Right lobe of liver (tissue), 6 donors: ENCODE measurements around the gene ATXN2. TPM values are rescaled to one million over a fixed set of nuclear protein-coding genes. Genes with fewer than 3 reads are reported as not detected.

Source experiments
- ATAC-seq, 4 donors: fragments of 200-7000 bp; cut with Tn5 transposase; one replicate each; pipeline ENCODE4 v1.9.1; 2020; ENCODE audit warnings: mild to moderate bottlenecking in 4 of 4, moderate library complexity in 4 of 4
- DNase-seq, 3 donors: peaks; one replicate each; pipeline ENCODE4 v3.0.0-alpha.2; 2020
- H3K27ac ChIP-seq, 3 donors: fragments of 200-600 bp; one replicate each; pipeline ENCODE4 v1.8.0; 2022
- H3K27me3 ChIP-seq, 2 donors: fragments of 200-600 bp; one replicate each; pipeline ENCODE4 v1.8.0; 2022
- H3K36me3 ChIP-seq, 4 donors: fragments of 200-600 bp; sonication (generic) in 1 of 4; one replicate each; pipeline versions ENCODE4 v1.5.1 to v1.8.0; 2017 to 2022; ENCODE audit warnings: control low read depth in 1 of 4
- H3K4me1 ChIP-seq, 4 donors: fragments of 200-600 bp; sonication (generic) in 1 of 4; one replicate each; pipeline versions ENCODE4 v1.5.1 to v1.8.0; 2017 to 2022; ENCODE audit warnings: control low read depth in 1 of 4
- H3K4me3 ChIP-seq, 3 donors: fragments of 200-600 bp; one replicate each; pipeline ENCODE4 v1.8.0; 2022
- H3K9me3 ChIP-seq, 4 donors: fragments of 200-600 bp; sonication (generic) in 1 of 4; one replicate each; pipeline versions ENCODE4 v1.5.1 to v1.8.0; 2017 to 2022; ENCODE audit warnings: control low read depth in 1 of 4
- CTCF ChIP-seq, 4 donors: fragments of 200-600 bp in 3 of 4; fragments of 450-650 bp in 1 of 4; IDR thresholded peaks; one replicate each; pipeline versions ENCODE4 v1.5.1 to v1.8.0; 2016 to 2022; ENCODE audit warnings: antibody characterized with exemption in 4 of 4, mild to moderate bottlenecking in 2 of 4
- POLR2A ChIP-seq: fragments of 450-650 bp; IDR thresholded peaks from one replicate; pipeline ENCODE4 v1.6.1; 2017; ENCODE audit warnings: antibody characterized with exemption, mild to moderate bottlenecking
- WGBS: methylation state at CpG from one replicate; pipeline ENCODE4 v1.1.6; 2018; ENCODE audit warnings: low coverage, low lambda C conversion rate; ENCODE audit not compliant: insufficient coverage; ENCODE audit errors: missing lambda C conversion rate; 5-methylcytosine and 5-hydroxymethylcytosine counted together
- intact Hi-C, 2 donors: fragments of 100-400 bp; cut with DNase I; formaldehyde crosslinking; loops; one replicate each; pipeline versions ENCODE4 v1.11.2 to v1.14.1; 2022
- total RNA-seq, 6 experiments: library from RNA; depleted of rRNA in 2 of 6; stranded (reverse); fragments of >200 nt in 2 of 6; fragmentation: NEBNext Ultra II Directional in 3 of 6; extraction: Animal tissue kit (Norgen Biotek cat#: 25700) in 3 of 6; gene quantifications; one replicate each; pipeline versions ENCODE4 v1.1.0 to v1.2.4, GENCODE V29; 2016 to 2023
- donor health status: DM: no; HTN: yes; CAD: no.
- donor health status: DM: no; HTN: no; CAD: no.
- donor health status: DM: no; HTN: no; CAD: no.
- donor health status: DM: no; HTN: yes; CAD: no.
- donor health status: DM: no; HTN: yes; CAD: no.

The ATXN2 gene
- total RNA-seq, 6 experiments from 2014 or later = 19.1 to 39.5 (median 27.6) TPM

- intact Hi-C loops = loop anchor here in 1 of 2 donors (5.0 kb wide), 1 partner anchor 34 kb away; no protein-coding TSS in a partner anchor
- H3K4me3 ChIP-seq = no peak overlapping the region
- DNase-seq (no peak), ATAC-seq (no peak)
- peaks cover 0 to 50% (median 20%) of the 10 kb centered on the region in 4 donors for H3K4me1 ChIP-seq
- WGBS = 50% methylated on average over 3 of the region's 6 CpGs
- H3K36me3 ChIP-seq = no peaks in the 10 kb centered on the region
- no peak for TF ChIP-seq POLR2A
- no peaks in the 10 kb centered on the region for H3K27me3 ChIP-seq
- peak overlapping the region; percentile 18 to 59 (median 38) for H3K27ac ChIP-seq
- H3K9me3 ChIP-seq = no peaks in the 10 kb centered on the region
These were observed 186.2 kb downstream of the ATXN2 start for GRCh38 chr12:111412830-111413441.

GRCh38 chr12:111412007-111412829, 186.9 kb downstream of the ATXN2 start:
- Histone ChIP-seq H3K36me3 (no peaks in the 10 kb centered on the region), H3K4me1 (peaks cover 0 to 55% (median 20%) of the 10 kb centered on the region in 4 donors), H3K27me3 (no peaks in the 10 kb centered on the region), H3K9me3 (no peaks in the 10 kb centered on the region), H3K4me3 (no peak overlapping the region), H3K27ac (peak overlapping the region; percentile 18 to 65 (median 59))
- TF ChIP-seq CTCF (IDR thresholded peaks at IDR 0.05) (no peak), POLR2A (no peak)
- no peak for DNase-seq
- intact Hi-C loops = loop anchor here in 1 of 2 donors (5.0 kb wide), 1 partner anchor 35 kb away; no protein-coding TSS in a partner anchor
- ATAC-seq = no peak
- WGBS = 33% methylated on average over 7 of the region's 15 CpGs

- Histone ChIP-seq H3K9me3 (no peaks in the 10 kb centered on the region), H3K27ac (peak overlapping the region; percentile 18 to 66 (median 21)), H3K36me3 (no peaks in the 10 kb centered on the region), H3K27me3 (no peaks in the 10 kb centered on the region), H3K4me3 (no peak overlapping the region), H3K4me1 (peaks cover 0 to 61% (median 20%) of the 10 kb centered on the region in 4 donors)
- TF ChIP-seq CTCF (IDR thresholded peaks at IDR 0.05) (no peak), POLR2A (no peak)
- no peak for ATAC-seq
- DNase-seq = no peak
- intact Hi-C loops = loop anchor here in 1 of 2 donors (5.0 kb wide), 1 partner anchor 36 kb away; no protein-coding TSS in a partner anchor
- WGBS = 67% methylated on average over 4 of the region's 8 CpGs
These were observed 187.8 kb downstream of the ATXN2 start for GRCh38 chr12:111411185-111411764.

GRCh38 chr12:111410431-111411184, 188.5 kb downstream of the ATXN2 start:
- H3K9me3 ChIP-seq = no peaks in the 10 kb centered on the region
- TF ChIP-seq CTCF (IDR thresholded peaks at IDR 0.05) = no peak
- TF ChIP-seq POLR2A = no peak
- 18% methylated on average over 4 of the region's 12 CpGs for WGBS
- ATAC-seq (peak in 1 of 4 donors; percentile 0), DNase-seq (no peak)
- no peaks in the 10 kb centered on the region for H3K36me3 ChIP-seq
- H3K27ac ChIP-seq = peak overlapping the region; percentile 45 to 66 (median 66)
- H3K27me3 ChIP-seq = no peaks in the 10 kb centered on the region
- intact Hi-C loops = loop anchor here in 1 of 2 donors (5.0 kb wide), 1 partner anchor 37 kb away; no protein-coding TSS in a partner anchor
- peaks cover 0 to 61% (median 20%) of the 10 kb centered on the region in 4 donors for H3K4me1 ChIP-seq
- H3K4me3 ChIP-seq = no peak overlapping the region
